GM18511 (cell line): ENCODE results near the gene GUCY1A1.
A peak's percentile ranks its signal among the peaks of the same experiment; 100 is the strongest.

Experiments
- ATAC-seq: cut with Tn5 transposase; IDR thresholded peaks from one replicate; pipeline ENCODE4 v1.9.1; 2021; ENCODE audit warnings: mild to moderate bottlenecking, moderate library complexity; ENCODE audit not compliant: unreplicated experiment

Gene GUCY1A1

GRCh38 chr4:155690044-155690837 lies 23.6 kb downstream of the GUCY1A1 start:
- no peak for ATAC-seq

GRCh38 chr4:155692361-155692760 lies 25.7 kb downstream of the GUCY1A1 start:
- no peak for ATAC-seq

GRCh38 chr4:155693015-155693663 lies 26.5 kb downstream of the GUCY1A1 start:
- ATAC-seq: peak; percentile 53

GRCh38 chr4:155694100-155694785 lies 27.6 kb downstream of the GUCY1A1 start:
- ATAC-seq: no peak

- ATAC-seq: no peak
Measured at GRCh38 chr4:155696226-155696625, 29.6 kb downstream of the GUCY1A1 start.

- no peak for ATAC-seq
Measured at GRCh38 chr4:155696726-155697125, 30.1 kb downstream of the GUCY1A1 start.

- no peak for ATAC-seq
Measured at GRCh38 chr4:155701827-155702226, 35.2 kb downstream of the GUCY1A1 start.

GRCh38 chr4:155703486-155704247 lies 37.0 kb downstream of the GUCY1A1 start:
- ATAC-seq: peak; percentile 94

- no peak for ATAC-seq
Measured at GRCh38 chr4:155704841-155705404, 38.3 kb downstream of the GUCY1A1 start.

- ATAC-seq: no peak
Measured at GRCh38 chr4:155705664-155706063, 39.0 kb downstream of the GUCY1A1 start.

- ATAC-seq: no peak
Measured at GRCh38 chr4:155706147-155706546, 39.5 kb downstream of the GUCY1A1 start.

- ATAC-seq: no peak
Measured at GRCh38 chr4:155707251-155707650, 40.6 kb downstream of the GUCY1A1 start.

GRCh38 chr4:155708782-155709181 lies 42.1 kb downstream of the GUCY1A1 start:
- no peak for ATAC-seq

GRCh38 chr4:155709918-155710317 lies 43.3 kb downstream of the GUCY1A1 start:
- no peak for ATAC-seq

GRCh38 chr4:155711556-155711955 lies 44.9 kb downstream of the GUCY1A1 start:
- ATAC-seq: no peak

- no peak for ATAC-seq
Measured at GRCh38 chr4:155712846-155713245, 46.2 kb downstream of the GUCY1A1 start.

- no peak for ATAC-seq
Measured at GRCh38 chr4:155713911-155714310, 47.3 kb downstream of the GUCY1A1 start.

GRCh38 chr4:155722336-155722735 lies 55.7 kb downstream of the GUCY1A1 start:
- no peak for ATAC-seq

- ATAC-seq: no peak
Measured at GRCh38 chr4:155722816-155723499, 56.3 kb downstream of the GUCY1A1 start.

GRCh38 chr4:155724731-155725130 lies 58.1 kb downstream of the GUCY1A1 start:
- ATAC-seq: no peak
